OCI-M2 (cell line): Measurements from ENCODE around the gene MOGAT1.
"Not testable (repeated sequence)": the region's sequence is repeated elsewhere in the genome, so short reads cannot be mapped to it uniquely, and the experiment has no call there.

Experiments
- DNase-seq: peaks from one replicate; lab custom pipeline; 2025; ENCODE audit not compliant: unreplicated experiment; lab: John Stamatoyannopoulos, UW

Gene MOGAT1

GRCh38 chr2:222738312-222738711, 66.9 kb downstream of the MOGAT1 start:
- no peak for DNase-seq

GRCh38 chr2:222738809-222739208, 67.4 kb downstream of the MOGAT1 start:
- DNase-seq: no peak

DNA sequence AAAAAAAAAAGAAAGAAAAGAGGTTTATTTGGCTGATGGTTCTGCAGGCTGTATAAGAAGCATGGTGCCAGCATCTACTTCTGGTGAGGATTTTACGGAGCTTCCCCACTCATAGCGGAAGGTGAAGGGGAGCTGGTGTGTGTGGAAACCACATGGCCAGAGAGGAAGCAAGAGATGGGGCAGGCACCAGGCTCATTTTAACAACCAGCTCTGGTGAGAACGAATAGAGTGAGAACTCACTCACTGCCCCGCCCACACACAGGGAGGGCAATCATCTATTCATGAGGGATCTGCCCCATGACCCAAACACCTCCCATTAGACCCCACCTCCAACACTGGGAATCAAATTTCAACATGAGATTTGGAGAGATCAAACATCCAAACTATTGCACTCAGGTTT, 68.5 kb downstream of the MOGAT1 start:
- no peak for DNase-seq

DNA sequence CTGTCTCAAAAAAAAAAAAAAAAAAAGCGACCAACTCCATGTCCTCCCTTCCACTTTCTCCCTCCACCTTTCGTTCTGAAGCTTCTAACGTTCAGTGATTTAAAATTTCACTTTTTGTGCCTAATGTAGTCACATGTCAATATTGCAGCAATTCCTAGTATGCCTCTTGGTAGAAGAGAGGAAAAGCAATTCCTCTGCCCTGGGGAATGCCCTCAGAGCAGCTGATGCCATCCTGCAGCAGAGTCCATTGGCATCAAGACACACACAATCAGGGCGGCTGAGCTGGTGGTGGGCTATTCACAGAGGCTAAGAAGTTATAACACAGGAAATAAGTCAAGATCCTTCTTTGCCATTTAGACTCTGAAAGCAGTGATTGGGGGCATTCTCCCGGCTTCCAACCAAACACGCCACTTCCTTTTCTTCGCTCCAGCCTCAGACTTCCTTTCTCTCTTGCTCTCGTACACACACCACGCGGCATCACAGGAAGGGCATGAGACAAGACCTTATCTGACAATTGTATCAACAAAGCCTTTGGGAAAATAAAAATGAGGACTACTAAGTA, 71.9 kb downstream of the MOGAT1 start:
- no peak for DNase-seq

GRCh38 chr2:222745836-222746559, 74.5 kb downstream of the MOGAT1 start:
- DNase-seq: no peak

GRCh38 chr2:222747526-222748160, 76.2 kb downstream of the MOGAT1 start:
- no peak for DNase-seq

GRCh38 chr2:222750533-222750932, 79.1 kb downstream of the MOGAT1 start:
- DNase-seq: no peak

DNA sequence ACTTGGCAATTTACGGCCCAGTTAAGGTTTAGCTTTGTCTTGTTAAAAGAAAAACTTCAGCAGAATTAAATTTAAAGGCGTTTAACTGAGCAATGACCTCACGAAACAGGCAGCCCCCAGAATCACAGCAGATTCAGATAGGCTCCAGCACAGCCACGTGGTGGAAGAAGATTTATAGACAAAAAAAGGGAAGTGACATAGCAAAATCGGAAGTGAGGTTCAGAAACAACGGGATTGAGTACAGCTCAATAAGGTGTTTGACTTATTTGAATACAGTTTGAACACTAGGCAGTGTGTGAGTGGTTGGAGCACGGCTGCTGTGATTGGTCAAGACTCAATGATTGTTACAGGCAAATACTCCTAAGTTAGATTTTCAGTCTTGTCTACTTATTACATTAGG, 79.8 kb downstream of the MOGAT1 start:
- DNase-seq: no peak

DNA sequence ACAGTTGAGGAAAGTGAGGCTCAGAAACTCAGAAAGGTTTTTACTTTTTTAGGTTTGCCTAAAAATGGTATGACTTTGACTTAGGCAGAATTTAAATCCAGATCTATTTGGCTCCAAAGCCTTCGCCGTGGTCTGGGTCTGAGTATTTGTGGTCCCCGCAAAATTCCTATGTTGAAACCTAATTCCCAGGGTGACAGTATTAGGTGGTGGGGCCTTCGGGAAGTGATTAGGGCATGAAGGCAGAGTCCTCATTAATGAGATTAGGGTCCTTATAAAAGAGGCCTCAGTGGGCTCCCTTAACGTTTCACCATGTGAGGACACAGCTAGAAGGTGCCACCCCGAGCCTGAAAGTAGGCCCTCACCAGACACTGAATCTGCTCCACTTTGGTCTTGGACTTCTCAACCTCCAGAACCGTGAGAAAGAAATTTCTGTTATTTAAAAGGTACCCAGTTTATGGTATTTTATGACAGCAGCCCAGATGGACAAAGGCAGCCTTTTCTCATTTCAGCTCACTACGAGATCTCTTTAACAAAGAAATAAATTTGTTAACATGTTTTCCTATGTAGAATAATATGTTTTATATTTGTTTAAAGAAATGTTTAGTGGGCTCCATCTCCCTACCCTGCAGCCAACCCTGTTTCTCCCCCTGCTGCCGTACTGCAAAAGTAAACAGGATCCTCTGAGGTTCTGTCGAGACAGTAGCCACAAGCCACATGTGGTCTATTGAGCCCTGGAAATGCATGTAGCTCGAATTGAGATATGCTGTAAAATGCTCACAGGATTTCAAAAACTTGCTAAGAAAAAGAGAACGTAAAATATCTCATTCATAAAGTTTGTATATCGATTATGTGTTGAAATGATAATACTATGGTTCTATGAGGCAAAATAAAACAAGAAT, 80.6 kb downstream of the MOGAT1 start:
- DNase-seq: no peak

GRCh38 chr2:222752746-222753145, 81.3 kb downstream of the MOGAT1 start:
- DNase-seq: no peak

GRCh38 chr2:222753251-222753824, 81.9 kb downstream of the MOGAT1 start:
- DNase-seq: no peak

GRCh38 chr2:222754324-222754930, 83.0 kb downstream of the MOGAT1 start:
- no peak for DNase-seq

DNA sequence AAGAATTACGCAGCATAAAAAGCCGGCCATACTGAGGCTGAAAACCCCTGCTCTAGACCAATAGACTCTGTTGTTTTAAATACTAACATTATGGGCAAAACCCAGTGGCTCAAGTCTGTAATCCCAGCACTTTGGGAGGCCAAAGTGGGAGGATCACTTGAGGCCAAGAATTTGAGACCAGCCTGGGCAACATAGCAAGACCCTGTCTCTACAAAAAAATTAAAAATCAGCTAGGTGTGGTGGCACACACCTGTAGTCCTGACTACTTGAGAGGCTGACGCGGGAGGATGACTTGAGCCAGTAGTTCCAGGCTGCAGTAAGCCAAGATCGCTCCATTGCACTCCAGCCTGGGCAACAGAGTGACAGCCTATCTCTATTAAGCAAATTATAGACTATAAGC, 84.1 kb downstream of the MOGAT1 start:
- not testable (repeated sequence) for DNase-seq

- no peak for DNase-seq
These were observed 84.9 kb downstream of the MOGAT1 start for GRCh38 chr2:222756362-222756831.

- DNase-seq: no peak
These were observed 85.6 kb downstream of the MOGAT1 start for GRCh38 chr2:222756951-222757650.
